D341Med (cell line): ENCODE measurements around the gene HSPB7.
"Not testable (repeated sequence)": the region's sequence is repeated elsewhere in the genome, so short reads cannot be mapped to it uniquely, and the experiment has no call there.

Experiments used
- DNase-seq: peaks from one replicate; pipeline ENCODE4 v3.0.0; 2012; ENCODE audit warnings: low spot score

The HSPB7 gene

DNA sequence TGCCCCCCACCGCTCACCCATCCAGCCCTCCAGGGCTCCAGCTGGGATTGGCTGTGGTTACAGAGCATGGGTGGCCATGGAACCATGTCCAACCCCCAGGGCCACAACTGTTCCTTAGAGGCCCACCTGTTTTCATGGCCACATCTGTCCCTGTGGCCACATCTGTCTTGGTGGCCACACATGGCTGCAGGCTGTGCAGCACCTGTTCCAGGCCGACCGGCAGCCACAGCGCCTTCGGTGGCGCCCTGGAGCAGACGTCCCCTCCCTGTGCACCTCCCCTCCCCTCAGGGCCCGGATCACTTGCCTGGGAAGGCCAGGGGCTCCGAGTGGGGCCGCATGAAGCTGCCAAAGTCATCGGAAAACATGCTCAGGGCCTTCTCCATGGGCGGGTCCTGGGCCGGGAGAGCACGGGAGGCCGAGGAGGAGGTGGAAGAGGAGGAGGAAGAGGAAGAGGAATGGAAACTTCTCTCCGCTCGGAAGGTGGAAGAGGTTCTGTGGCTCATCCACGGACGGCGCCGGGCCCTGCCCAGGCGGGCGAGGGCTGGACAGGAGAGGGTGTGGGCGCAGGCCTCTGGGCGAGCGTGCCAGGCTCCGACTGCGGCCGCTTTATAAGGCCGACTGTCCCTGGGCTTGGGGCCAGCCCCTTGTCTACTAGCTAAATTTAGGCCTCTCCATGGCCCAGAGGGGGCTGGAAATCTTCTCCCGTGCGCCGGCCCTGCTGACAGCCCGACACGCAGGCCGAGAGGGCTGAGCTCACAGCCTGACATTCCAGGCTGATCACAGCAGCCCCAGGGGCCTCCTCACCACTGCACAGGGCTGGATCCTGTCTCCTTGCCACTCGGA, at the start of gene HSPB7:
Gene HSPB7, minus strand, starts transcription at position 583 of the 843 bp plus-strand sequence. Its CDS starts 80 bp downstream, at position 503.
- DNase-seq: no peak

DNA sequence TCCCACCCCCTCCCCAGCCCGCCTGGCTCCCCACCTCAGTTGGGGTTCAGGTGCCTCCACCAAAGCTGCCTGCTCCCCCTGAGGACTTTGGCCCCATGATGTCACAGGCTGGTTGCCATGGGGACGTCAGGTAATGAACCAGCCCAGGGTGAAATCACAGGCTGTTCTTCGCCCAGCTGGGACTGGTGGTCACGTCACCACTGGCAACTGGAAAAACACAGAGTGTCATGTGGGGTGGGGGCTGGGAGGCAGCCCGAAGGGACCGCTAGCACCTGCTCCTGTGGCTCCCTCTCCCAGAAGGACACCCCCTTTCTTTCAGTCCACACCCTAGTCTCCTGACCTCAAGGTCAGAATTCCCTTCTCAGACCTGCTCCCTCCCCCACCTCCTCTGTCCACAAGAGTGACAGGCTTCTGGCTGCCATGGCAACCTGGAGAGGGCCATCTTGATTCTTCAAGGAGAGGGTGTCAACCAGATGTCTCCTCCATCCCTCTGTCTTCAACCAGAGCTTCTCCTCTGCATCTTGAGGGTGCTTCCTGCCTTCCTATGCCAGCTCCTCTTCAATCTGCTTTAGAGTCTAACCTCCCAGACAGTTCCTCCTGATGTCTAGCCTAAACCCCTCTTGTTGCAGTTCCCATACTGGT, 49.4 kb upstream of the HSPB7 start:
- no peak for DNase-seq

DNA sequence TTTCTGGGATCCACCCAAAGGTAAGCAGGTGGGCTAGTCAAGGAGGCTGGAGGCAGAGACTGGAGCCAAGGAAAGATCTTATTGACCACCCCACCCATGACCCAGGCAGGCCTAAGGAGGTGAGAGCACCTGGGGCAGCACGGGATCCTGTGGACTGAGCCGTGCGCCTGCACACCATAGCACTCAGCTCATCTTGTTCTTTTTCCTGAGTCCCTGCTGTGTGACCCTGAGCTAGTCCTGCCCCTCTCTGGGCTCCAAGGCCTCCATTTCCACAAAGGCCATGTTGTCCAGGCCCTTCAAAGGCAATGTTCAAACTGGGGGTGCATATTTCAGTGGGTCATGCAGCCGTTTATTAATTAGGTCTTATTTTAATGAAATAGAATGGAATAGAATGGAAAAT, 48.4 kb upstream of the HSPB7 start:
- no peak for DNase-seq

DNA sequence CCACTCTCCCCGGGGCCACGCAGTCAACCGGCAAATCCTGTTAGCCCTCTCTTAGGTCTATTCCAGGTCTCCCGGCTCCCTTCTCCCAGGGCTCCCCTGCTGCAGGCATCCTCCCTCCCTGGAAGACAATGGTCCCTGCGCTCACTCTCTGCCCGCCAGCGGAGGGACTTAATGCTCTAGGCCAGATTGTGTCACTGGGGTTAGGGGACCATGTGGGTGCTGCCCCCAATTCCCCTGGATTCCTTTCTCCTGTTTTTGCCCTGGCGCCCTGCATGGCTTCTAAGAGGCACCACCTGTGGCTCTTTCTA, 47.4 kb upstream of the HSPB7 start:
- DNase-seq: no peak

DNA sequence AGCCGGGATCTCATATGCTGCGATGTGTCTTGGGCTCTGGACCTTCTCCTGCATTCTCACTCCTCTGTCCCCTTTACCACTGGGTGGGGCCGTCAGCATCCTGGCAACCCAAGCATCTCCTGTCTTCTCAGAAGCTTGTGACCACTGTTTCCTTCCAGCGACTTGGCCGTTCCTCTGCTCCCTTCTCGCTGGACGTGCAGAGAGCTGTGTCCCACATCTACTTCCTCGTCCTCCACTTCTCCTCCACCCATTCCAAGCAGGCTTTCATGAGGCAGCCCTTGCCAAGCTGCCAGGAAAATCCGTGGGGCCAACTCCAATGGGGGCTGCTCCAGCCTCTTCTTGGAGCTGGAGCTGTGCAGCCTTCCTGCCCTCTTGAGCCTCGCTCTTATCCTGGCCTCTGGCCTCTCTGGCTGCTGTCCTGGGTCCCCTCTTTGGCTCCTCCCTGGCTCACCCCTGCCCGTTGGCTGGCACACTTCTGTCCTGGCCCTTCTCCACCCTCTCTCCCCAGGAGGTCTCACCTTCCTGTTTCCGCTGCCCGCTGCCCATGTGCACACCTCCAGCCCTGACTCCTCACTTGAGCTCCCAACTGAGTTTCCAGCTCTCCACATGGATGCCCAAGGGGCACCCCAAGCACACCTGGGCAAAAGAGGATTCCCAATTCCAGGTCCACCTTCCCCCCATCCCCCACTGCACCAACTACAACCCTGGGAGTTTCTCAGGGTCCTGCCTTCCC, 46.9 kb upstream of the HSPB7 start:
- no peak for DNase-seq

DNA sequence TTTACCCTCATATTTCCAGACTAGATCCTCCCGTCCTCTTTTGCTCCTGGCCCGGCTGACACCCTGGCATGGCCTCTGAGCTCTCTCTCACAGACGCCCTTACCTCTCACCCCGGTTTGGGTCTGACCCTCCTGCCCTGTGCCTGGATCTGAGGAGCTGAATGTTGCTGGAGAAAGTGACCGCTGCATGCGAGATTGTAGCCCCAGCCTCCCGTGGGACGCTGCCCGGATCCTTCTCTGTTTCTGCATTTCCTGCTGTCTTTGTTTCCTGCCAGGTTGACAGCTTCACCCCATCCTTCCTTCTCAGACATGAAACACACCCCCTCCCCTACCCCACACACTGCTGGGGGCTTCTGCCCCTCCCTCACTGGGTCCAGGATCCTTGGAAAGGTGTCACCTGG, 46.1 kb upstream of the HSPB7 start:
- no peak for DNase-seq

DNA sequence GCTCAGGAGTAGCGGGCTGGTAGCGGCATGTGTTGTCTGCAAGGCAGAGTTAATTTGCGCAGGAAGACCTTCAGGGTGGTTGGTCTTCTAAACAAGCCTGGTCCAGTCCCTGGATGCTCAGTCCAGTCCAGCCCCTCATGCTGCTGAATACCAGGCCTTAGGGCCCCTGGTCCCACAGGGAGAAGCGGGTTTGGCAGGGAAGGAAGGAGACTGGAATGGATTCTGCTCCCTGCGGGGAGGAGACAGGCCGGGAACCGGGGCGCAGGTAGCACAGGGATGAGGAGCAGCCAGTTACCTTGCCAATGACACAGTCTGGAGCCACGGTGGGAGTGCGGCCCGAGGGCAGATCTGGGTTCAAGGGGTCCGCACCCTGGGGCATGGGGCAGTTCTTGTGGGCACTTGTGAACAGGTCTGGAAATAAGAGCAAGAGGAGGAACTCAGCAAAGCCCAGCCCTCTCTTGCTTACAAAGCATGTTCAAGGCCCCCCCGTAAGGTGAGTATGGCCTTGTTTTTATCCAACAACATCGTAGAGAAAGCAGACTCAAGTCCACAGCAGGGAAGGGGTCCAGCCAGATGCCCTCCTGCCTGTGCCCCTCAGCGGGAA, 45.5 kb upstream of the HSPB7 start:
- no peak for DNase-seq

DNA sequence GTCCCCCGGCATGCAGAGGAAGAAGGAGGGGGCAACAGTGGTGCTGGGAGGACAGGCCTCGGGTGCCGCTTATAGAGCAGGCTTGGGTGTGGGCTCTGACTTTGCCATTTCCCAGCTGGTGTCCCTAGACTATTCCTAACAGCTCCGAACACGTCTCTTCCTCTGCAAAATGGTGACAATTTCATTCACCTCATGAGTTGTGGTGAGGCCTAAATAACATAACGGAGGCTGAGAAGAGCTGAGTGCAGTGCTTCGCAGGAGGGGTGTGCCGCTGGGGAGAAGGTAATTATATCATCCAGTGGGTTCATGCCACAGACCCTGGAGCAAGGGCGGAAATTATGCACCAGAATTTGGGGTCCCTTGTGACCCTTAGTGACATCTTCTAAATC, 44.8 kb upstream of the HSPB7 start:
- DNase-seq: not testable (repeated sequence)

DNA sequence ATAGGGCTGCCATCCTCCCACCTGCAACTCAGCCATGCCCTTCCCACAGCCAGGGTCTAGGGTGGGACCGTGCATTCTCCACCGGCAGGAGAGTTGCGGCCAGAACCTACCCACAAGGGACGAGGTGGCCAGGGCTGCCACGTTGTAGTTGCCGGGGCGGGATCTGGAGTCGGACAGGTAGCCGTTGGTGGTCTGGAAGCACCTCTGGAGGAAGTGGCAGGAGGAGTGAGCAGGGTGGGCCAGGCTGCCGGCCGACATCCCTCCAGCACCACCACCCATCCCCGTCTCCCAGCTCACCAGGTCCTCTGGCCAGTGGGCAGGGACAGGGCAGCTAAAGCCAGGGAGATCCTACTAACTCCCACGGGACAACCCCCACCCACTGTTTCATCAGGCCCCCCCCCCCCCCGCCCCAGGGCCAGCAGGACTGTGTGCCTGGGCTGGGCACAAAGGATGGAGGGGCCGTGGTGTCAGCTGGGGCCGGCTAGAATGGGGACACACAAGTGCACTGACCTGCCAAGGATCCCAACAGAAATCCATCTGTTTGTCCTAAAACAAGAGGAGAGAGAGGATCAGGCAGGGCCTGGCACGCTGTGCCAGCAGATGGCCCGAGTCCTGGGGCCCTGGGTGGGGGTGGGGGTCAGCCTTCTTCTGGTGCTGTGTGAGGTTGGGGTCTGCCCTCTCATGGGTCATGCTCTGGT, 44.3 kb upstream of the HSPB7 start:
- DNase-seq: not testable (repeated sequence)

DNA sequence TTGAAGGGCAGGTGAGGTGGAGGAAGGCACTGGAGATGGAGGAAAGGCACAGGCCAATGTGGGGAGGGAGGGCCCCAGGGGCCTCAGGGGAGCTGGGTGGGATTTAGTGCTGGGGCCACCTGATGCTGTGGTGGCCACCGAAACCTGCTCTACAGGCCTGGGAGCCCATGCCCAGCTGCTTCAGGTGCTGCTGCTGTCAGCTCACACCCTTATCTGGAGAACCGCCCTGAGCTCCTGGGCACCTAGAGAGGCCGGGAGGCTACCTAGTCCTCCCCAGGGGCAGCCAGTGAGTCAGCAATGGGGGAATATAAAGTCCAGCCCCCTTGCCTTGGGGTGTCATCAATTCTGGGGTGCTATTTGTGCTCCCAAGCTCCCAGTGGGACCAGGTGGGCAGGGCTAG, 43.4 kb upstream of the HSPB7 start:
- no peak for DNase-seq

DNA sequence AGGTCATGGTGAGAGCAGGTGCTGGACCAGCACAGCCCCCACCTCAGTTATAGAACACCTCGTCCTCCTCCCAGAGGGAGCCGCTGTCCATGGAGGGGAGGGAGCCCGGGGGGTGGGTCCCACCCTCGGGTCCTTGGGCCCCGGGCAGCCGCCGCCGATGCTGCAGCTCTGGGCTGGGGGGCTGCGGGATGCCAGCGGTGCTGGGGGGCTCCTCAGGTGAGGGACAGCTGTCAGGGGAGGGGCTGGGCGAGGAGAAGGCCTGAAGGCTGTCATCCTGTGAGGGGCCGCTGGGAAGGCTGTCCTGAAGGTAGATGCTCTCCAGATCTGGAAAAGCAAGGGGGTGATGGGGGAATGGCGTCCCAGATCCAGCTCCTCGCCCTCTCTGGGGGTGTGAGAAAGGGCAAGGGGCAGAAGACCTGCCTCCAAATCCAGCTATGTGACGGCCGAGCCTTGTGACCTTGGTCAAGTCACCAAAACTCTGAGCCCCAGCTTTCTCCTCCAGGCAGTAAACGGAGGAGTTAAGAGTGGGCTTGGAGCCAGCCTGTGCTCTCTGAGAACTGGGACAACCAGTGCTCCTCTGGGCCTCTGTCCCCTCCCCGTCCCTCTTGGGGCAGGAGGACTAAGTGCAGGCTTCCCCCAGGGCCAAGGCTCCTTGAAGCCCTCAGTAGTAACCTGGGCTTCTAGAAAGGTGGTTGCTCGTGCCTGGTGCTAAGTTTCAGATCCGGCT, 40.7 kb upstream of the HSPB7 start:
- DNase-seq: not testable (repeated sequence)

DNA sequence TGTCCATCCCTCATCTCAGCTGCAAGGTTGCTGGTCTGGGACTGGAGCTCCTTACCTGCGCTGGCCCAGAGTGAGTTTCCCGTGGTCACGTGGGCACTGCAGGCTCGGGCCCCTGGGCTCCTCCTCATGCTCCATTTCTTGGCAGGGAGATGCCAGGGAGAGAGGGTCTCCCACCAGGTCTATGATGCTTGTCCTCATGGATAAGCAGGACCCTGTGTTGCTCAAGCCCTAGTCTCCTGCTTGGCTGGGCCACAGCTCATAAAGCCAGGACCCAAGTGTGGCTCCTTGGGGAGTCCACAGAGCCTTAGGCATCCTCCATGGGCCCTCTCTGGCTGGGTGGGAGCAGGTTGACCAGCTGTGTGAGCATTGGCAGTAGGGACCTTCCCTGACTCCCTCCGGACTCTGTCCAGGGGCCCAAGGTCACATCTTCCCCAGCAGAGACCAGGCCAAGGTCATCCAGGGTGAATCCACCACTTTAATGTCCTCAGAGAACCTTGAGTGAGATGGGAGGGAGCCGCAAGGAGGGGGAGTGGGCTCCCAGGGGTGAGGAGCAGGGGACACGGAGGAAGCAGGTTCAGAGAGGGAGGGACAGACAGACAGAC, 39.6 kb upstream of the HSPB7 start:
- DNase-seq: not testable (repeated sequence)

DNA sequence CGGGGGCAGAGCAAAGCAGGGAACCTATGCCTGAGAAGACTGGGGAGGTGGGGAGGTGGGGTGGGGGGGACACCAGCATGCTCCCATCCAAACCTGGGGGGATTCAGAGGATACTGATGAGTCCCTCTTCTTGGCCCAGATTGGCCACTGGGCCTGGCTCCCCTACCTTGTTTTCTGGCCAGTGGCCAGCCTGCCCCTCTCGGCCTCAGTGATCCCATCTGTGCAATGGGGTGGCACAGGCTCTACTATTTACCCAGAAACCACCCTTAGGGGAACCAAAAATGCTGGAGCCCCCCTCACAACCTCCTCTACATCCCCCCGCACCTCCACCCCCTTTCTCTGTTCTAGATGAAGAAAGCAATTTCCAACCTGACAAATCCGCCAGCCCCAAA, 38.7 kb upstream of the HSPB7 start:
- not testable (repeated sequence) for DNase-seq

DNA sequence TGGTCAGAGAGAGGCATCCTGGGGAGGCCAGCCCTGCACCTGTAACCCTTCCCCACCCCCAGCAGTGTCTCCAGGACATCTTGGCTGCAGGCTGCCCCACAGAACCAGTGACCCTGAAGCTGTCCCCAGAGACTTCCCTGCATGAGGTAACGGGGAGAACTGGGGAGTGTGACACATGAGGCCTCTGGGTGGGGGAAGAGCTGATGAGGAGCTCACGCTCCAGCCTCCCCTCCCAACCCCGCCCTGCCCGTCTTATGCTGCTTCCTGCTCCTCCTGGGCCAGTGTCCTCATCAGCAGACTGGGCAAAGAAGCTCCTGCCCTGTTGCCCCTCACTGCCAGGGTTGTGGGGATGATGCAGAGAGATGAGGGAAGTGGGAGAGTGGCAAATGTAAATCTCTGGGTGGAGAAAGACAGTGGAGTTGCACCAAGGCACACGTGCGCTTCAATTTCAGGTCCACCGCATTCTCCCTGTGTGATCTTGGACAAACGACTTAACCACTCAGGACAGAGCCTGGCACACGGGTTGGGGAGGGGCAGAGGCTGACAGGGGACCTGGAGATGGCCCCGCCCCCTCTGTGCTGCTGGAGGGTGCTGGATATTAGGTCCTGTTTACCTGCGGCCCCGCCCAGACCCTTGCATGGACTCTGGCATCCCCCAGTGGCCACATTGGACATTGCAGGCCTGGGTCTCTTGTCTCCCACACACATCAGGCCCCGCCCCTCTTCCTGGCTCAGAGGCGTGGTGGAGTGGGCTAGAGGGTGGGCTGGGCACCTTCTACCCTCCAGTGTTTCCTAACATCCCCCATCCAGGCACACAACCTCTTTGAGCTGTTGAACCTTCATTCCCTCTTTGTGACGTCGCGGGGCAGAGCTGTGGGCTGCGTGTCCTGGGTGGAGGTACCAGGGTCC, 38.0 kb upstream of the HSPB7 start:
- peak; percentile 82 for DNase-seq

DNA sequence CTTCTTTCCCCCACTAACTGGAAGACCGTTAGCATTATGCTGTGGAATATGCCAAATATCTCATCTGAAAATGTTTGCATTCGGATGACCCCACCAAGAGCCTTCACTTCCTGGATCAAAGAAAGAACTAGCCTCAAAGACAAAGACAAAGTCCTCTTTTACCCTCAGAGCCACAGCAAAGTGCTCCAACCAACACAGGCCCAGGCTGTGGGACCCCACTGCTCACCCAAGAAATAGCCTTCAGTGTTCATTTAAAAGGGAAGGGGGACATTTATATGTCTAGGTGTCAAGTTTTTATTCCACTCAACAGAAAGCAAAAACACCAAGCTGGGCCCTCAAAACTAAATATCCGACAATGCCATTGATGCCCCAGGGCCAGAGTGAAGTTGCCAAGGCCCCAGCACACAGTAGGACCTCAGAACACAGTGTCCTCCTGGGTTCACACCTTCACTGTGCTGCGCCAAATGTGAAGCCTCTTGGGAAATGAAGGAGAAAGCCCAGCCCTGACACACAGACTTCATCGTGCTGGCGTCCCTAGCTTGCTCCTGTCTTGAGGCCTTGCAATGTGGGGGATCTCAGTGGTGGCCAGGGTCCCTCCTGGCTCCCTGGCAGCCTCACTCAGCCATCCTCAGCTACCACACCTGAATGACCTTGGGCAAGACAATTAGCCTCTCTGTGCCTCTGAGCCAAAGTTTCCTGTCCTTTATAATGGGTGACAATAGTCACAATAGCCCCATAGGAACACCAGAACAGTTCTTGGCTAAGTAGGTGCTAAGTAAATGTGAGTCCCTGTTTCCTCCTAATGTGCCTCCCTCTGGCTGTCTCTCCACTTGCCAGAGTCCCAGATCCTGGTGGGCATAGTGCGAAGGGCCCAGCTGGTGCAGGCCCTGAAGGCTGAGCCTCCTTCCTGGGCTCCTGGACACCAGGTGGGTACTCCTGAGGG, 37.0 kb upstream of the HSPB7 start:
- no peak for DNase-seq

DNA sequence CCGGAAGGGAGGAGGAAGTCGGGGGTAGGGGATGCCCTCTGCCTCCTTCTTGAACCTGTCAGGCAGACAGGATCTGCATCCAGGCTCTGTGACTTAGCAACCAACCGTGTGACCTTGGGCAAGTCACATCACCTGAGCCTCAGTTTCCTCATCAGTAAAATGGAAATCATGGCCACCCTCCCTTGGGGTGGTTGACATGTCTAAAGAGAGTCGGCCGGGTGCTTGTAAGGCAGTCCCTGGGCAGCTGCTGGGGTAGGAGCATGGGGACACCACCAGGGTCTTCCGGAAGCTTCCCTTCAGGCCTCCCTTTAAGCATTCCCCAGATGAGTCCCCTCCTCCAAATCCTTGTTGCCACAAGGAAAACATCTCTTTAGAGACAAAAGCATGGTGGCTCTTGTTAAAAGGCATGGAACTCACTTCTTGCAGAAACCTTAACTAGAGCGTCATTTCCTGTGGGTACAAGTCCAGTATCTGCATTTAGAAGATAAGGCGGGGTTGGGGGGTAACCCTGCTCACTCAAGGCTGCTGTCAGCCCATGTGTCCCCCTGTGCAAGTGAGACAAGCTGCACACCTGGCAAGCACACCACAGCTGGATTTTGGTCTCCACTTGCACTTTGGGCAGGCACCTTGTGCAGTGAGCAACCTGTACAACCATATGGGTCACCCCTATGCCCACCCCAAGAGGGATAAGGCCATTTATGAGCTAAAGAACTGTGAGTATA, 36.1 kb upstream of the HSPB7 start:
- no peak for DNase-seq

DNA sequence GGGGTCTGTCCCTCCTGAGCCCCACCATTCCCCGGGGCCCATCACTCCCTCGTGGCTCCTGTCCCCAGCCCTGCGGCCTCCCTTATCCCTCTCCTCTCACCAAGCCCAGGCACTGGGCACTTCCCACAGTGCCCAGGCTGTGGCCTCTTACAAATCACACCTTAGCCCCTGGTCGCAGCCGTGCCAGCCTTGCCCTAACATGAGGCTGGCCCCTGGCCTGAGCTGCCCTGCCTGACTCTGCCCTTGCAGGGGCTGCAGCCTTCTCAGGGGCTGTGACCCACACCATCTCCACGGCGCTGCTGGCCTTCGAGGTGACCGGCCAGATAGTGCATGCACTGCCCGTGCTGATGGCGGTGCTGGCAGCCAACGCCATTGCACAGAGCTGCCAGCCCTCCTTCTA, 34.1 kb upstream of the HSPB7 start:
- DNase-seq: not testable (repeated sequence)

DNA sequence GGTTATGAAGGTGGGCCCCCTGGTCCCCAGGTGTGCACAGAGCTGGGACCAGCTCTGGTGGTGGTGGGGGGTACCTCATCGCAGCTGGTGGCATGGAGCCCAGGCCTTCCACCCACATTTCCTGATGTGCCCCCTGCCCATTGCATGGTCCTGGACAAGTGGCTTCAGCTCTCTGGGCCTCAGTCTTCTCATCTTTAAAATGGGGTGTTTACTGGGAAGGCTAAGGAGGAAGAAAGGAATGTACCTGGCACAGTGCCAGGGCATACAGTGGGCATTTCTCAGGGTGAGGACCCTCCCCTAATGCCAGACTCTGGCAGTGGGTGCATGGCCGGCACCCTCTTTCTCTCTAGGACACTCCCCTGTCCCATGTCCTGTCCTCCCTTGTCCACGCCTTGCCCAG, 33.2 kb upstream of the HSPB7 start:
- no peak for DNase-seq
